HepG2 (cell line): ENCODE results near the gene SUPV3L1. TPM values are rescaled to one million over a fixed set of nuclear protein-coding genes. Genes with fewer than 3 reads are reported as not detected.
A peak's percentile ranks its signal among the peaks of the same experiment; 100 is the strongest.

Experiments used
- DNMT3B ChIP-seq: conservative IDR thresholded peaks from 2 replicates; pipeline ENCODE4 v1.6.1; 2016; ENCODE audit warnings: missing biosample characterization, control low read depth
- ELF4 ChIP-seq: sonication (generic); formaldehyde crosslinking; IDR thresholded peaks from 2 replicates; pipeline ENCODE4 v1.5.0; 2020; ENCODE audit warnings: missing genetic modification reagents, mild to moderate bottlenecking, moderate library complexity, borderline replicate concordance
- FOXA3 ChIP-seq: IDR thresholded peaks from 2 replicates; pipeline ENCODE4 v1.6.1; 2016; ENCODE audit warnings: missing genetic modification reagents, missing compliant biosample characterization
- FOXO4 ChIP-seq: sonication (generic); formaldehyde crosslinking; conservative IDR thresholded peaks from 2 replicates; pipeline ENCODE4 v1.8.1; 2023; ENCODE audit warnings: missing genetic modification reagents
- GABPA ChIP-seq, 2 experiments: IDR thresholded peaks; 2 replicates each; pipeline ENCODE4 v1.6.1; 2011 to 2016; ENCODE audit warnings: low read depth in 2 of 2, low read length in 1 of 2, missing biosample characterization in 1 of 2, missing genetic modification characterization in 1 of 2
- HDAC6 ChIP-seq: fragments of 200-600 bp; sonication (generic); IDR thresholded peaks from 2 replicates; pipeline ENCODE4 v1.7.0; 2017; ENCODE audit warnings: mild to moderate bottlenecking, antibody characterized with exemption, low read length, low read depth
- HES4 ChIP-seq: sonication (generic); formaldehyde crosslinking; IDR thresholded peaks from 2 replicates; pipeline ENCODE4 v1.9.0; 2021; ENCODE audit warnings: mild to moderate bottlenecking, missing genetic modification reagents, borderline replicate concordance
- LRRFIP1 ChIP-seq: sonication (generic); formaldehyde crosslinking; conservative IDR thresholded peaks from 2 replicates; pipeline ENCODE4 v1.4.0; 2020; ENCODE audit warnings: missing genetic modification reagents
- MAZ ChIP-seq, 2 experiments: sonication (generic) in 1 of 2; formaldehyde crosslinking in 1 of 2; IDR thresholded peaks; 2 replicates each; pipeline versions ENCODE4 v1.5.0 to v1.6.1; 2012 to 2020; ENCODE audit warnings: low read depth in 2 of 2, mild to moderate bottlenecking in 2 of 2, borderline replicate concordance in 1 of 2, improper control_type of control experiment in 1 of 2, low read length in 1 of 2, missing genetic modification reagents in 1 of 2, moderate library complexity in 1 of 2
- MED1 ChIP-seq: sonication (generic); formaldehyde crosslinking; IDR thresholded peaks from 2 replicates; pipeline ENCODE4 v1.4.0; 2020; ENCODE audit warnings: missing genetic modification reagents
- POLR2A ChIP-seq, 2 experiments: IDR thresholded peaks; 2 replicates each; pipeline ENCODE4 v1.6.1; 2011; ENCODE audit warnings: low read depth in 2 of 2, low read length in 2 of 2, mild to moderate bottlenecking in 1 of 2, moderate library complexity in 1 of 2; ENCODE audit not compliant: insufficient read depth in 1 of 2
- RARA ChIP-seq: IDR thresholded peaks from 2 replicates; pipeline ENCODE4 v1.6.1; 2016; ENCODE audit warnings: missing genetic modification reagents, missing compliant biosample characterization
- ZNF142 ChIP-seq: sonication (generic); formaldehyde crosslinking; IDR thresholded peaks from 2 replicates; pipeline ENCODE4 v1.4.0; 2020; ENCODE audit warnings: missing genetic modification reagents
- ZNF225 ChIP-seq: sonication (generic); formaldehyde crosslinking; IDR thresholded peaks from 2 replicates; pipeline ENCODE4 v1.4.0; 2020; ENCODE audit warnings: mild to moderate bottlenecking, missing genetic modification reagents
- ZNF256 ChIP-seq: sonication (generic); formaldehyde crosslinking; conservative IDR thresholded peaks from 2 replicates; pipeline ENCODE4 v1.4.0; 2020; ENCODE audit warnings: missing genetic modification reagents
- ZNF619 ChIP-seq: sonication (generic); formaldehyde crosslinking; IDR thresholded peaks from 2 replicates; pipeline ENCODE4 v1.4.0; 2020; ENCODE audit warnings: mild to moderate bottlenecking, missing genetic modification reagents
- ZNF670 ChIP-seq: sonication (generic); formaldehyde crosslinking; IDR thresholded peaks from 2 replicates; pipeline ENCODE4 v1.8.0; 2022; ENCODE audit warnings: mild to moderate bottlenecking, missing genetic modification reagents, borderline replicate concordance
- ZNF891 ChIP-seq: sonication (generic); formaldehyde crosslinking; IDR thresholded peaks from 2 replicates; pipeline ENCODE4 v1.5.0; 2020; ENCODE audit warnings: mild to moderate bottlenecking, missing genetic modification reagents
- ZSCAN31 ChIP-seq: sonication (generic); formaldehyde crosslinking; IDR thresholded peaks from 2 replicates; pipeline ENCODE4 v1.5.0; 2020; ENCODE audit warnings: low read depth, mild to moderate bottlenecking, missing genetic modification reagents
- polyA plus RNA-seq, 8 experiments: library from polyadenylated mRNA; depleted of rRNA in 3 of 8; stranded (reverse) in 7 of 8; unstranded in 1 of 8; fragments of >200 nt; fragmentation: Illumina TruSeq in 4 of 8; extraction: Trizol in 4 of 8; gene quantifications; 2 replicates each; pipeline versions ENCODE4 v1.2.1 to v1.2.3, GENCODE V29; 2011 to 2016; ENCODE audit warnings: low read depth in 4 of 8, missing spikeins in 1 of 8, mixed read lengths in 1 of 8; ENCODE audit not compliant: insufficient read depth in 1 of 8
- total RNA-seq, 5 experiments: library from RNA; depleted of rRNA; stranded (reverse); fragments of >200 nt; fragmentation: Illumina TruSeq; extraction: Trizol; gene quantifications; 2 replicates each; pipeline ENCODE4 v1.2.3, GENCODE V29; 2016; ENCODE audit warnings: low read depth in 1 of 5

SUPV3L1 gene
- total and polyA plus RNA-seq, 2 of the 13 experiments (the other 11 are each of a cell fraction or from before 2014, with no cell fraction given): 28.8 to 45.7 TPM

- no peak for TF ChIP-seq MED1 (CRISPR knock-in tag)
- TF ChIP-seq ZNF670 (CRISPR knock-in tag): peak; percentile 68; the same call in 1 of the 2 replicates
- TF ChIP-seq ZNF891 (CRISPR knock-in tag): 0 out of 2 replicates have a peak, but pooled peaks have one; percentile 25
- TF ChIP-seq LRRFIP1: no peak
- TF ChIP-seq FOXA3 (CRISPR knock-in tag): peak; percentile 35
- no peak for TF ChIP-seq MAZ (IDR thresholded peaks at IDR 0.05; ENCODE audit: borderline replicate concordance, low read depth, low read length)
- TF ChIP-seq MAZ (CRISPR knock-in tag; IDR thresholded peaks at IDR 0.05; ENCODE audit: low read depth): peak; percentile 73
- TF ChIP-seq FOXO4 (CRISPR knock-in tag): no peak
- TF ChIP-seq ZSCAN31 (CRISPR knock-in tag): peak; percentile 66
- TF ChIP-seq ZNF619 (CRISPR knock-in tag): peak; percentile 97
- 0 out of 2 replicates have a peak, but pooled peaks have one; percentile 62 for TF ChIP-seq DNMT3B (CRISPR knock-in tag)
- peak; percentile 93; the same call in 1 of the 2 replicates for TF ChIP-seq HDAC6
- no peak for TF ChIP-seq HES4 (CRISPR knock-in tag)
- no peak for TF ChIP-seq ZNF256 (CRISPR knock-in tag)
- TF ChIP-seq ZNF225: no peak; the same call in none of the 2 replicates
- peak; percentile 83 to 94 for TF ChIP-seq POLR2A (IDR thresholded peaks at IDR 0.05; ENCODE audit: insufficient read depth in 1 of 2, low read depth in 2 of 2, low read length in 2 of 2)
- no peak for TF ChIP-seq ZNF142 (CRISPR knock-in tag)
- no peak for TF ChIP-seq ELF4
- TF ChIP-seq GABPA (IDR thresholded peaks at IDR 0.05; ENCODE audit: low read depth, low read length): no peak
- peak; percentile 54; the same call in 1 of the 2 replicates for TF ChIP-seq GABPA (CRISPR knock-in tag; IDR thresholded peaks at IDR 0.05; ENCODE audit: low read depth)
- TF ChIP-seq RARA: no peak
Observed at GRCh38 chr10:69179743-69180524, at the start of gene SUPV3L1 (continued).
